Calu3 (cell line): Measurements from ENCODE around the gene PRKCA. TPM values are rescaled to one million over a fixed set of nuclear protein-coding genes. Genes with fewer than 3 reads are reported as not detected.

Source experiments
- BruUV-seq: library from RNA; stranded (reverse); fragments of 400-500 nt; replicated peaks from 2 replicates; lab custom pipeline; 2021; lab: Mats Ljungman, UMichigan
- CTCF ChIA-PET: fragments of 300-600 bp; sonication (Branson Sonifier 250); formaldehyde crosslinking; loops from one replicate; lab custom pipeline; 2022; ENCODE audit warnings: antibody characterized with exemption; lab: Charles Lee
- DNase-seq: peaks from one replicate; pipeline ENCODE4 v3.0.0; 2022
- H3K27ac Mint-ChIP-seq: one replicate; pipeline ENCODE4 v1.8.0; 2022; ENCODE audit warnings: mixed read lengths; ENCODE audit not compliant: unreplicated experiment
- H3K27me3 Mint-ChIP-seq: one replicate; pipeline ENCODE4 v1.8.0; 2022; ENCODE audit warnings: mixed read lengths; ENCODE audit not compliant: unreplicated experiment
- H3K36me3 Mint-ChIP-seq: one replicate; pipeline ENCODE4 v1.8.0; 2022; ENCODE audit warnings: mild to moderate bottlenecking, moderate library complexity, mixed read lengths; ENCODE audit not compliant: insufficient read depth, unreplicated experiment
- H3K4me1 Mint-ChIP-seq: one replicate; pipeline ENCODE4 v1.8.0; 2022; ENCODE audit warnings: mild to moderate bottlenecking, low read depth, mixed read lengths; ENCODE audit not compliant: unreplicated experiment
- H3K4me3 Mint-ChIP-seq: one replicate; pipeline ENCODE4 v1.8.0; 2022; ENCODE audit warnings: mild to moderate bottlenecking, low read depth, moderate library complexity, mixed read lengths; ENCODE audit not compliant: unreplicated experiment
- H3K9me3 Mint-ChIP-seq: one replicate; pipeline ENCODE4 v1.8.0; 2022; ENCODE audit warnings: low read depth, mixed read lengths; ENCODE audit not compliant: unreplicated experiment
- intact Hi-C: fragments of 100-400 bp; cut with micrococcal nuclease; formaldehyde crosslinking; loops from one replicate; pipeline ENCODE4 v1.10.0; 2022; ENCODE audit not compliant: unreplicated experiment
- total RNA-seq: library from RNA; stranded (reverse); gene quantifications from 2 replicates; pipeline ENCODE4 v1.2.3, GENCODE V29; 2022
- TF ChIP-seq, protein P1 (sequence below): fragments of 200-600 bp; IDR thresholded peaks from one replicate; pipeline ENCODE4 v1.8.0; 2022; ENCODE audit warnings: antibody characterized with exemption; ENCODE audit not compliant: unreplicated experiment

The PRKCA gene
- total RNA-seq, 1 experiment from 2014 or later = 126 TPM

DNA sequence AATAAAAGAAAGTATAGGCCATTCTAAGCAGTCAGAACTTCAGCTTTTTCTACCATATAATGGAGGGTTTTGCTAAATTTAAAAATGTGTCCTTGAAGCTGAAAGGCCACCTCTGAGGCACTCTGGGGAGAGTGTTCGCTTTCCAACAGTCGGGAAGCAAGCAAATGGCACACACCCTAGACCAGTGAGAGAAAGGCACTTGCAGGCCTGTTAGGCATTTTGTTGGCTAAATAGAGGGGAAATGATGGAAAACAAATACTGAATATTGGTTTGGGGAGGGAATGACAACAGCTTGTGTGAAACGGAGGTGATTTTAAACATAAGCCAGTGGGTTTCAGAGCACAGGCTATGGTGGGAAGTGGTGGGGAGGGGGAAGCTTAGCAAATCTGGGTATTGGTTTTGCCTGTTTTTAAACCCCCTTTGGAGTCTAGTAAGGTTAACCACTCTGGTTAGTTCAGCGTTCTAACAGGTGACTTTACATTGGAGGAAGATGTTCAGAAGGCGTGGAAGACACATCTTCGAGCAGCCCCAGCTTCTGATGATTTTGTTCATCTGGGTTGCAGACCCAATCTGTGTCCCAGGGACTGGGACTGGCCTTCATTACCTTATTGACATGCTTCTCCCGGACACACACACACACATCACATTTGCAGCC, 90.5 kb downstream of the PRKCA start:
- H3K9me3 Mint-ChIP-seq = no peaks in the 10 kb centered on the region
- intact Hi-C loops = no loop called here
- no peak overlapping the region for H3K4me3 Mint-ChIP-seq
- DNase-seq = no peak
- no peak overlapping the region for H3K27ac Mint-ChIP-seq
- TF ChIP-seq, protein P1, sequence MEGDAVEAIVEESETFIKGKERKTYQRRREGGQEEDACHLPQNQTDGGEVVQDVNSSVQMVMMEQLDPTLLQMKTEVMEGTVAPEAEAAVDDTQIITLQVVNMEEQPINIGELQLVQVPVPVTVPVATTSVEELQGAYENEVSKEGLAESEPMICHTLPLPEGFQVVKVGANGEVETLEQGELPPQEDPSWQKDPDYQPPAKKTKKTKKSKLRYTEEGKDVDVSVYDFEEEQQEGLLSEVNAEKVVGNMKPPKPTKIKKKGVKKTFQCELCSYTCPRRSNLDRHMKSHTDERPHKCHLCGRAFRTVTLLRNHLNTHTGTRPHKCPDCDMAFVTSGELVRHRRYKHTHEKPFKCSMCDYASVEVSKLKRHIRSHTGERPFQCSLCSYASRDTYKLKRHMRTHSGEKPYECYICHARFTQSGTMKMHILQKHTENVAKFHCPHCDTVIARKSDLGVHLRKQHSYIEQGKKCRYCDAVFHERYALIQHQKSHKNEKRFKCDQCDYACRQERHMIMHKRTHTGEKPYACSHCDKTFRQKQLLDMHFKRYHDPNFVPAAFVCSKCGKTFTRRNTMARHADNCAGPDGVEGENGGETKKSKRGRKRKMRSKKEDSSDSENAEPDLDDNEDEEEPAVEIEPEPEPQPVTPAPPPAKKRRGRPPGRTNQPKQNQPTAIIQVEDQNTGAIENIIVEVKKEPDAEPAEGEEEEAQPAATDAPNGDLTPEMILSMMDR = no peak
- H3K36me3 Mint-ChIP-seq = peaks cover 48% of the 10 kb centered on the region
- no TSS peak for BruUV-seq
- CTCF ChIA-PET = no interaction called here
- H3K4me1 Mint-ChIP-seq = peaks cover 29% of the 10 kb centered on the region
- H3K27me3 Mint-ChIP-seq = no peaks in the 10 kb centered on the region

DNA sequence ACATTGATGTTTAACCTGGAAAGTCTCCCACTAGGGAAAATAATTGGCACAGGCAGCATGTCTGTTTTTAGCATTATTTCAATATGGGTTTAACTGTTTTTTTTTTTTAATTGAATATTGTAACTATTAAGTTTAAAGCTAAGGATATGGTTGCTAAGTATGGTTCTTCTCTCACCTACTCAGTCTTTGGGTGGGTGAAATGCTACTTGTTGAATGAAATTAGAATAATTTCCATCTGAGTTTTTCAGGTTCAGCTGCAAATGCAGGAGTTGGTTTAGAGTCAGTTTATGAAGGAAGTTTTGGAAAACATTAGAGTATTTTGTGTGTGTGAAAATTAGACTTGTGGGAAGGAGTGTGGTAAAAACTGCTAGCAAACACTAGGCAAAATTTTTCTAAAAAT, 93.5 kb downstream of the PRKCA start:
- peaks cover 28% of the 10 kb centered on the region for H3K36me3 Mint-ChIP-seq
- TF ChIP-seq, protein P1 = no peak
- H3K4me3 Mint-ChIP-seq = no peak overlapping the region
- no TSS peak for BruUV-seq
- peaks cover 4% of the 10 kb centered on the region for H3K9me3 Mint-ChIP-seq
- H3K27me3 Mint-ChIP-seq = no peaks in the 10 kb centered on the region
- CTCF ChIA-PET = interaction anchor here (0.5 to 0.6 kb wide), 2 partner anchors 79 to 1457 kb away, joined by 3 to 4 read pairs; no protein-coding TSS in a partner anchor
- H3K27ac Mint-ChIP-seq = no peak overlapping the region
- H3K4me1 Mint-ChIP-seq = peaks cover 23% of the 10 kb centered on the region
- no peak for DNase-seq
- intact Hi-C loops = no loop called here

DNA sequence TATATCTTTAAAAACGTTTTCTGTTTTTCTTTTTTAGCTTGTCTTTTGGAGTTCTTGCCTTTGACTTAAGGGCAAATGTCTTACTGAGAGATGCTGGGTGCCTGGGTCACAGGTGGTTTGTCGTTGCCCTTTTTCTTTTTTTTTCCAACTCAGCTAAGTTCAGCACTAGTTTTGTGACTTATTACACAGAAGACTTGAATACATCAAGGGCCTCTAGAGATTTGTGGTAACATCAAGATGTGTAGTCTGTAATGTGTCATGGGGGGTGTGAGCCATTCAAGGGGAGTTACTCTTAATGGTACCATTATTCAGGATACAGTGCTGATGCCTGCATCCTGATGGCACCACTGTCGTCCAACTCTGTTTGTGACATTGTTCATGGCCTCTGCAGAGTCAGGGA, 95.1 kb downstream of the PRKCA start:
- DNase-seq = no peak
- Mint-ChIP-seq H3K27me3 (no peaks in the 10 kb centered on the region), H3K4me3 (no peak overlapping the region), H3K36me3 (peaks cover 20% of the 10 kb centered on the region), H3K9me3 (peaks cover 4% of the 10 kb centered on the region), H3K4me1 (peaks cover 38% of the 10 kb centered on the region), H3K27ac (no peak overlapping the region)
- BruUV-seq = no TSS peak
- CTCF ChIA-PET = interaction anchor here (0.6 kb wide), 2 partner anchors 24 to 58 kb away, joined by 5 to 6 read pairs; no protein-coding TSS in a partner anchor
- TF ChIP-seq, protein P1 = no peak
- intact Hi-C loops = no loop called here

DNA sequence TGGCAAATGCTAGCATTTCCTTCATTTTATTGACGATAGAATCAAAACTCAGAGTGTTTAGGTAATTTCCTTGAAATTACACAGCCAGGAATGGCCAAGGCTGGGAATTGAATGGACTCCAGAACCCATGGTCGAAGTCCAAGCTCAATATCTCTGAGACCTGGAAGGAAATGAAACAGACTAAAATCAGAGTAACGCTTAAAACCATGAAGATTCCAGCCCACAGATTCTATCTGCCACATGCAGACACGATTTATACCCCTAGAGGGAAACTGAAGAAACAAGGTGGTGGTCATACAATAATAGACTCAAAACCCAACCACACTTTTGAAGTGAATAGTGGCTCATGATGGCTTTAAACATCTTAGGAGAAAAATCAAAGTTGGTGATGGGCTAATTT, 95.6 kb downstream of the PRKCA start:
- no peaks in the 10 kb centered on the region for H3K27me3 Mint-ChIP-seq
- intact Hi-C loops = no loop called here
- no TSS peak for BruUV-seq
- H3K27ac Mint-ChIP-seq = peak overlapping the region; percentile 13
- TF ChIP-seq, protein P1 = no peak
- H3K4me3 Mint-ChIP-seq = no peak overlapping the region
- H3K4me1 Mint-ChIP-seq = peaks cover 44% of the 10 kb centered on the region
- CTCF ChIA-PET = interaction anchor here (0.6 kb wide), 1 partner anchor 57 kb away, joined by 6 read pairs; no protein-coding TSS in a partner anchor
- no peak for DNase-seq
- H3K9me3 Mint-ChIP-seq = peaks cover 4% of the 10 kb centered on the region
- H3K36me3 Mint-ChIP-seq = peaks cover 20% of the 10 kb centered on the region
